PC-9 (cell line): ENCODE measurements around the gene CLEC16A. TPM values are rescaled to one million over a fixed set of nuclear protein-coding genes. Genes with fewer than 3 reads are reported as not detected.

Source experiments
- BruUV-seq: library from RNA; stranded (reverse); fragments of 400-500 nt; replicated peaks from 2 replicates; lab custom pipeline; 2021; lab: Mats Ljungman, UMichigan
- CTCF ChIA-PET: fragments of 300-600 bp; sonication (Branson Sonifier 250); formaldehyde crosslinking; loops from one replicate; lab custom pipeline; 2022; ENCODE audit warnings: antibody characterized with exemption; lab: Charles Lee
- POLR2A ChIA-PET: fragments of 300-600 bp; sonication (Branson Sonifier 250); formaldehyde crosslinking; loops from one replicate; lab custom pipeline; 2022; ENCODE audit warnings: antibody characterized with exemption; ENCODE audit not compliant: unreplicated experiment; lab: Charles Lee
- DNase-seq, 2 experiments: peaks; one replicate each; pipeline versions ENCODE4 v3.0.0 to v3.0.0-alpha.2; 2015 to 2022; ENCODE audit warnings: mixed read lengths in 1 of 2
- H2AFZ ChIP-seq: fragments of 200-600 bp; sonication (generic); 2 replicates; pipeline ENCODE4 v1.8.1; 2017; ENCODE audit warnings: antibody characterized with exemption
- H3F3A ChIP-seq: fragments of 200-600 bp; sonication (generic); 2 replicates; pipeline ENCODE4 v1.8.1; 2017; ENCODE audit warnings: antibody characterized with exemption, mild to moderate bottlenecking, low read depth; ENCODE audit not compliant: insufficient read depth
- H3K27ac ChIP-seq: fragments of 200-600 bp; sonication (generic); 2 replicates; pipeline ENCODE4 v1.6.1; 2016; ENCODE audit warnings: mixed run types
- H3K27me3 ChIP-seq: fragments of 200-600 bp; sonication (generic); 2 replicates; pipeline ENCODE4 v1.6.1; 2016; ENCODE audit warnings: low read depth, mixed run types; ENCODE audit not compliant: insufficient read depth
- H3K36me3 ChIP-seq: fragments of 200-600 bp; sonication (generic); 2 replicates; pipeline ENCODE4 v1.6.1; 2016; ENCODE audit warnings: low read depth, mixed run types
- H3K4me1 ChIP-seq: fragments of 200-600 bp; sonication (generic); replicated peaks from 2 replicates; pipeline ENCODE4 v1.6.1; 2016; ENCODE audit warnings: mixed run types; ENCODE audit not compliant: insufficient read depth
- H3K4me2 ChIP-seq: fragments of 200-600 bp; sonication (generic); 2 replicates; pipeline ENCODE4 v1.6.1; 2017; ENCODE audit warnings: mixed run types
- H3K4me3 ChIP-seq: fragments of 200-600 bp; sonication (generic); 2 replicates; pipeline ENCODE4 v1.6.1; 2016; ENCODE audit warnings: mixed run types
- H3K79me2 ChIP-seq: fragments of 200-600 bp; sonication (generic); 2 replicates; pipeline ENCODE4 v1.6.1; 2017; ENCODE audit warnings: low read depth, mixed run types
- H3K9me2 ChIP-seq: fragments of 200-600 bp; sonication (generic); 2 replicates; pipeline ENCODE4 v1.8.1; 2017; ENCODE audit warnings: mild to moderate bottlenecking; ENCODE audit not compliant: insufficient read depth
- H3K9me3 ChIP-seq: fragments of 200-600 bp; sonication (generic); 2 replicates; pipeline ENCODE4 v1.8.1; 2016; ENCODE audit warnings: low read depth; ENCODE audit not compliant: insufficient read depth
- H4K20me1 ChIP-seq: fragments of 200-600 bp; sonication (generic); 2 replicates; pipeline ENCODE4 v1.8.1; 2017; ENCODE audit not compliant: insufficient read depth
- EZH2 ChIP-seq: fragments of 200-600 bp; sonication (generic); IDR thresholded peaks from 2 replicates; pipeline ENCODE4 v1.8.0; 2017; ENCODE audit warnings: antibody characterized with exemption, low read depth
- intact Hi-C: fragments of 100-400 bp; cut with micrococcal nuclease; formaldehyde crosslinking; loops from one replicate; pipeline ENCODE4 v1.10.0; 2022; ENCODE audit not compliant: unreplicated experiment
- total RNA-seq: library from RNA; stranded (reverse); gene quantifications from 2 replicates; pipeline ENCODE4 v1.2.3, GENCODE V29; 2021
- TF ChIP-seq, protein P1 (sequence below): fragments of 200-600 bp; sonication (generic); conservative IDR thresholded peaks from 2 replicates; pipeline ENCODE4 v1.6.1; 2017; ENCODE audit warnings: mixed run types, antibody characterized with exemption, mild to moderate bottlenecking, moderate library complexity

Gene CLEC16A
- total RNA-seq, 1 experiment from 2014 or later, result 34.9 TPM

DNA sequence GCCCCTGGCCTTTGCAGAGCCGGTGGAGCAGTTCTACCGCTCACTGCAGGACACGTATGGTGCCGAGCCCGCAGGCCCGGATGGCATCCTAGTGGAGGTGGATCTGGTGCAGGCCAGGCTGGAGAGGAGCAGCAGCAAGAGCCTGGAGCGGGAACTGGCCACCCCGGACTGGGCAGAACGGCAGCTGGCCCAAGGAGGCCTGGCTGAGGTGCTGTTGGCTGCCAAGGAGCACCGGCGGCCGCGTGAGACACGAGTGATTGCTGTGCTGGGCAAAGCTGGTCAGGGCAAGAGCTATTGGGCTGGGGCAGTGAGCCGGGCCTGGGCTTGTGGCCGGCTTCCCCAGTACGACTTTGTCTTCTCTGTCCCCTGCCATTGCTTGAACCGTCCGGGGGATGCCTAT is 37.9 kb upstream of the CLEC16A start:
- peaks cover 23% of the 10 kb centered on the region; the same call in 1 of the 2 replicates for H3K27me3 ChIP-seq
- no peaks in the 10 kb centered on the region for H3K9me2 ChIP-seq
- H2AFZ ChIP-seq, result no peak overlapping the region
- no peaks in the 10 kb centered on the region for H3K9me3 ChIP-seq
- intact Hi-C loops, result no loop called here
- H3K36me3 ChIP-seq, result no peaks in the 10 kb centered on the region
- CTCF ChIA-PET, result no interaction called here
- TF ChIP-seq EZH2, result no peak
- TF ChIP-seq, protein P1, sequence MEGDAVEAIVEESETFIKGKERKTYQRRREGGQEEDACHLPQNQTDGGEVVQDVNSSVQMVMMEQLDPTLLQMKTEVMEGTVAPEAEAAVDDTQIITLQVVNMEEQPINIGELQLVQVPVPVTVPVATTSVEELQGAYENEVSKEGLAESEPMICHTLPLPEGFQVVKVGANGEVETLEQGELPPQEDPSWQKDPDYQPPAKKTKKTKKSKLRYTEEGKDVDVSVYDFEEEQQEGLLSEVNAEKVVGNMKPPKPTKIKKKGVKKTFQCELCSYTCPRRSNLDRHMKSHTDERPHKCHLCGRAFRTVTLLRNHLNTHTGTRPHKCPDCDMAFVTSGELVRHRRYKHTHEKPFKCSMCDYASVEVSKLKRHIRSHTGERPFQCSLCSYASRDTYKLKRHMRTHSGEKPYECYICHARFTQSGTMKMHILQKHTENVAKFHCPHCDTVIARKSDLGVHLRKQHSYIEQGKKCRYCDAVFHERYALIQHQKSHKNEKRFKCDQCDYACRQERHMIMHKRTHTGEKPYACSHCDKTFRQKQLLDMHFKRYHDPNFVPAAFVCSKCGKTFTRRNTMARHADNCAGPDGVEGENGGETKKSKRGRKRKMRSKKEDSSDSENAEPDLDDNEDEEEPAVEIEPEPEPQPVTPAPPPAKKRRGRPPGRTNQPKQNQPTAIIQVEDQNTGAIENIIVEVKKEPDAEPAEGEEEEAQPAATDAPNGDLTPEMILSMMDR, result no peak
- H3K4me2 ChIP-seq, result no peak overlapping the region
- no peak overlapping the region for H3K4me3 ChIP-seq
- no peaks in the 10 kb centered on the region for H3F3A ChIP-seq
- no peaks in the 10 kb centered on the region for H3K79me2 ChIP-seq
- no peaks in the 10 kb centered on the region for H4K20me1 ChIP-seq
- POLR2A ChIA-PET, result no interaction called here
- H3K4me1 ChIP-seq, result no peaks in the 10 kb centered on the region
- no peak for DNase-seq
- BruUV-seq, result no TSS peak
- no peak overlapping the region for H3K27ac ChIP-seq

DNA sequence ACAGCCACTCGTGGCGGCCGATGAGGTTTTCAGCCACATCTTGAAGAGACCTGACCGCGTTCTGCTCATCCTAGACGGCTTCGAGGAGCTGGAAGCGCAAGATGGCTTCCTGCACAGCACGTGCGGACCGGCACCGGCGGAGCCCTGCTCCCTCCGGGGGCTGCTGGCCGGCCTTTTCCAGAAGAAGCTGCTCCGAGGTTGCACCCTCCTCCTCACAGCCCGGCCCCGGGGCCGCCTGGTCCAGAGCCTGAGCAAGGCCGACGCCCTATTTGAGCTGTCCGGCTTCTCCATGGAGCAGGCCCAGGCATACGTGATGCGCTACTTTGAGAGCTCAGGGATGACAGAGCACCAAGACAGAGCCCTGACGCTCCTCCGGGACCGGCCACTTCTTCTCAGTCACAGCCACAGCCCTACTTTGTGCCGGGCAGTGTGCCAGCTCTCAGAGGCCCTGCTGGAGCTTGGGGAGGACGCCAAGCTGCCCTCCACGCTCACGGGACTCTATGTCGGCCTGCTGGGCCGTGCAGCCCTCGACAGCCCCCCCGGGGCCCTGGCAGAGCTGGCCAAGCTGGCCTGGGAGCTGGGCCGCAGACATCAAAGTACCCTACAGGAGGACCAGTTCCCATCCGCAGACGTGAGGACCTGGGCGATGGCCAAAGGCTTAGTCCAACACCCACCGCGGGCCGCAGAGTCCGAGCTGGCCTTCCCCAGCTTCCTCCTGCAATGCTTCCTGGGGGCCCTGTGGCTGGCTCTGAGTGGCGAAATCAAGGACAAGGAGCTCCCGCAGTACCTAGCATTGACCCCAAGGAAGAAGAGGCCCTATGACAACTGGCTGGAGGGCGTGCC is 37.2 kb upstream of the CLEC16A start:
- no peaks in the 10 kb centered on the region for H3K9me3 ChIP-seq
- peaks cover 22% of the 10 kb centered on the region; the same call in 1 of the 2 replicates for H3K27me3 ChIP-seq
- TF ChIP-seq, protein P1, result no peak
- no peak for TF ChIP-seq EZH2
- no peaks in the 10 kb centered on the region for H3K79me2 ChIP-seq
- no peak overlapping the region for H3K4me3 ChIP-seq
- no peaks in the 10 kb centered on the region for H3K36me3 ChIP-seq
- H4K20me1 ChIP-seq, result no peaks in the 10 kb centered on the region
- BruUV-seq, result no TSS peak
- ChIA-PET POLR2A (no interaction called here), CTCF (interaction anchor here (0.5 kb wide), 1 partner anchor 651 kb away, joined by 3 read pairs; no protein-coding TSS in a partner anchor)
- no peak overlapping the region for H3K4me2 ChIP-seq
- intact Hi-C loops, result no loop called here
- H3K4me1 ChIP-seq, result no peaks in the 10 kb centered on the region
- no peak overlapping the region for H3K27ac ChIP-seq
- H3F3A ChIP-seq, result no peaks in the 10 kb centered on the region
- no peaks in the 10 kb centered on the region for H3K9me2 ChIP-seq
- no peak overlapping the region for H2AFZ ChIP-seq
- no peak for DNase-seq

DNA sequence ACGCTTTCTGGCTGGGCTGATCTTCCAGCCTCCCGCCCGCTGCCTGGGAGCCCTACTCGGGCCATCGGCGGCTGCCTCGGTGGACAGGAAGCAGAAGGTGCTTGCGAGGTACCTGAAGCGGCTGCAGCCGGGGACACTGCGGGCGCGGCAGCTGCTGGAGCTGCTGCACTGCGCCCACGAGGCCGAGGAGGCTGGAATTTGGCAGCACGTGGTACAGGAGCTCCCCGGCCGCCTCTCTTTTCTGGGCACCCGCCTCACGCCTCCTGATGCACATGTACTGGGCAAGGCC is 36.7 kb upstream of the CLEC16A start:
- H3K4me2 ChIP-seq, result no peak overlapping the region
- no peaks in the 10 kb centered on the region for H3K4me1 ChIP-seq
- ChIA-PET POLR2A (no interaction called here), CTCF (no interaction called here)
- DNase-seq, result no peak
- no TSS peak for BruUV-seq
- no peaks in the 10 kb centered on the region for H3K79me2 ChIP-seq
- H3K9me3 ChIP-seq, result no peaks in the 10 kb centered on the region
- H3K36me3 ChIP-seq, result no peaks in the 10 kb centered on the region
- H3K9me2 ChIP-seq, result no peaks in the 10 kb centered on the region
- no peaks in the 10 kb centered on the region for H4K20me1 ChIP-seq
- no peaks in the 10 kb centered on the region for H3F3A ChIP-seq
- H3K4me3 ChIP-seq, result no peak overlapping the region
- intact Hi-C loops, result no loop called here
- TF ChIP-seq EZH2, result no peak
- TF ChIP-seq, protein P1, result no peak
- H3K27ac ChIP-seq, result no peak overlapping the region
- no peak overlapping the region for H2AFZ ChIP-seq
- peaks cover 17% of the 10 kb centered on the region; the same call in 1 of the 2 replicates for H3K27me3 ChIP-seq
